GM23338 (cell line): Measurements from ENCODE around the gene ZNF628. TPM values are rescaled to one million over a fixed set of nuclear protein-coding genes. Genes with fewer than 3 reads are reported as not detected.

ENCODE experiments used
- ATAC-seq: fragments of 200-7000 bp; cut with Tn5 transposase; 3 replicates; pipeline ENCODE4 v1.9.1; 2020
- DNase-seq: peaks from one replicate; pipeline ENCODE4 v3.0.0-alpha.2; 2015; ENCODE audit warnings: low spot score
- H2AFZ ChIP-seq: fragments of 200-600 bp; sonication (generic); 2 replicates; pipeline ENCODE4 v1.8.0; 2016; ENCODE audit warnings: antibody characterized with exemption, mild to moderate bottlenecking, moderate library complexity
- H3F3A ChIP-seq: fragments of 200-600 bp; sonication (generic); replicated peaks from 2 replicates; pipeline ENCODE4 v1.8.0; 2017; ENCODE audit warnings: antibody characterized with exemption, mixed run types, low read depth
- H3K27ac ChIP-seq: fragments of 200-600 bp; sonication (generic); 2 replicates; pipeline ENCODE4 v1.6.1; 2016; ENCODE audit warnings: low read depth
- H3K27me3 ChIP-seq: fragments of 200-600 bp; sonication (generic); 2 replicates; pipeline ENCODE4 v1.8.0; 2016; ENCODE audit warnings: mild to moderate bottlenecking, mixed run types, moderate library complexity; ENCODE audit not compliant: insufficient read depth
- H3K36me3 ChIP-seq: fragments of 200-600 bp; sonication (generic); 2 replicates; pipeline ENCODE4 v1.8.0; 2016; ENCODE audit warnings: mild to moderate bottlenecking; ENCODE audit not compliant: insufficient read depth
- H3K4me1 ChIP-seq: fragments of 200-600 bp; sonication (generic); 2 replicates; pipeline ENCODE4 v1.8.0; 2016; ENCODE audit warnings: mild to moderate bottlenecking, moderate library complexity; ENCODE audit not compliant: insufficient read depth
- H3K4me2 ChIP-seq: fragments of 200-600 bp; sonication (generic); 2 replicates; pipeline ENCODE4 v1.7.1; 2017; ENCODE audit warnings: mixed run types
- H3K4me3 ChIP-seq: fragments of 200-600 bp; sonication (generic); 2 replicates; pipeline ENCODE4 v1.6.1; 2016; ENCODE audit warnings: mixed run types
- H3K79me2 ChIP-seq: fragments of 200-600 bp; sonication (generic); replicated peaks from 2 replicates; pipeline ENCODE4 v1.8.0; 2017; ENCODE audit warnings: mild to moderate bottlenecking; ENCODE audit not compliant: insufficient read depth
- H3K9me2 ChIP-seq: fragments of 200-600 bp; sonication (generic); 2 replicates; pipeline ENCODE4 v1.8.0; 2017; ENCODE audit not compliant: insufficient read depth
- H4K20me1 ChIP-seq: fragments of 200-600 bp; sonication (generic); replicated peaks from 2 replicates; pipeline ENCODE4 v1.8.0; 2017; ENCODE audit warnings: mild to moderate bottlenecking; ENCODE audit not compliant: insufficient read depth
- H3K27ac Mint-ChIP-seq: 2 replicates; pipeline ENCODE4 v1.8.0; 2020; ENCODE audit warnings: inconsistent platforms, mild to moderate bottlenecking, moderate library complexity, mixed read lengths
- H3K27me3 Mint-ChIP-seq: 3 replicates; pipeline ENCODE4 v1.8.0; 2022; ENCODE audit warnings: low read depth, mild to moderate bottlenecking, moderate library complexity, mixed read lengths, inconsistent platforms; ENCODE audit not compliant: insufficient read depth, poor library complexity
- H3K36me3 Mint-ChIP-seq: 3 replicates; pipeline ENCODE4 v1.8.0; 2021; ENCODE audit warnings: low read depth, mild to moderate bottlenecking, inconsistent platforms, moderate library complexity, mixed read lengths
- H3K4me1 Mint-ChIP-seq: 3 replicates; pipeline ENCODE4 v1.8.0; 2020; ENCODE audit warnings: mild to moderate bottlenecking, inconsistent platforms, mixed read lengths
- H3K4me3 Mint-ChIP-seq: 3 replicates; pipeline ENCODE4 v1.8.0; 2021; ENCODE audit warnings: moderate library complexity, mild to moderate bottlenecking, inconsistent platforms, mixed read lengths
- H3K9me3 Mint-ChIP-seq: 3 replicates; pipeline ENCODE4 v1.8.0; 2020; ENCODE audit warnings: moderate library complexity, mild to moderate bottlenecking, inconsistent platforms, mixed read lengths
- CREB1 ChIP-seq: fragments of 250-450 bp; sonication (Bioruptor Pico); IDR thresholded peaks from 2 replicates; pipeline ENCODE4 v1.5.0; 2020; ENCODE audit warnings: low read depth, mild to moderate bottlenecking, moderate library complexity
- EZH2 ChIP-seq: fragments of 200-600 bp; sonication (generic); IDR thresholded peaks from one replicate; pipeline ENCODE4 v1.8.0; 2017; ENCODE audit warnings: antibody characterized with exemption, mild to moderate bottlenecking, low read depth; ENCODE audit not compliant: unreplicated experiment
- EZH2phosphoT487 ChIP-seq: fragments of 200-600 bp; sonication (generic); IDR thresholded peaks from one replicate; pipeline ENCODE4 v1.8.1; 2018; ENCODE audit warnings: antibody characterized with exemption; ENCODE audit not compliant: unreplicated experiment
- JUNB ChIP-seq: IDR thresholded peaks from one replicate; pipeline ENCODE4 v1.6.1; 2016; ENCODE audit warnings: antibody characterized with exemption; ENCODE audit not compliant: unreplicated experiment
- NANOG ChIP-seq: IDR thresholded peaks from 2 replicates; pipeline ENCODE4 v1.6.1; 2016; ENCODE audit warnings: antibody characterized with exemption, borderline replicate concordance
- POLR2AphosphoS5 ChIP-seq: IDR thresholded peaks from 2 replicates; pipeline ENCODE4 v1.6.1; 2016; ENCODE audit warnings: antibody characterized with exemption, low read depth
- STAT1 ChIP-seq: IDR thresholded peaks from one replicate; pipeline ENCODE4 v1.6.1; 2016; ENCODE audit warnings: antibody characterized with exemption; ENCODE audit not compliant: unreplicated experiment
- ZNF114 ChIP-seq: fragments of 250-450 bp; sonication (Bioruptor Pico); IDR thresholded peaks from 2 replicates; pipeline ENCODE4 v1.5.0; 2020; ENCODE audit warnings: mild to moderate bottlenecking, moderate library complexity
- ZNF331 ChIP-seq: fragments of 250-450 bp; sonication (Bioruptor Pico); IDR thresholded peaks from 2 replicates; pipeline ENCODE4 v1.5.0; 2020; ENCODE audit warnings: low read depth, mild to moderate bottlenecking, moderate library complexity
- polyA plus RNA-seq: library from polyadenylated mRNA; unstranded; fragments of >200 nt; fragmentation: Nextera tagmentation; extraction: Ambion mirVana; gene quantifications from 2 replicates; pipeline ENCODE4 v1.2.1, GENCODE V29; 2016
- total RNA-seq: library from RNA; depleted of rRNA; stranded (reverse); fragments of >200 nt; shearing (Covaris generic); gene quantifications from 2 replicates; pipeline ENCODE4 v1.2.3, GENCODE V29; 2014
- TF ChIP-seq, protein P1 (sequence below): IDR thresholded peaks from 2 replicates; pipeline ENCODE4 v1.6.1; 2016; ENCODE audit warnings: antibody characterized with exemption

ZNF628 gene
- total and polyA plus RNA-seq, 2 experiments from 2014 or later: 4.9 to 10.7 TPM

DNA sequence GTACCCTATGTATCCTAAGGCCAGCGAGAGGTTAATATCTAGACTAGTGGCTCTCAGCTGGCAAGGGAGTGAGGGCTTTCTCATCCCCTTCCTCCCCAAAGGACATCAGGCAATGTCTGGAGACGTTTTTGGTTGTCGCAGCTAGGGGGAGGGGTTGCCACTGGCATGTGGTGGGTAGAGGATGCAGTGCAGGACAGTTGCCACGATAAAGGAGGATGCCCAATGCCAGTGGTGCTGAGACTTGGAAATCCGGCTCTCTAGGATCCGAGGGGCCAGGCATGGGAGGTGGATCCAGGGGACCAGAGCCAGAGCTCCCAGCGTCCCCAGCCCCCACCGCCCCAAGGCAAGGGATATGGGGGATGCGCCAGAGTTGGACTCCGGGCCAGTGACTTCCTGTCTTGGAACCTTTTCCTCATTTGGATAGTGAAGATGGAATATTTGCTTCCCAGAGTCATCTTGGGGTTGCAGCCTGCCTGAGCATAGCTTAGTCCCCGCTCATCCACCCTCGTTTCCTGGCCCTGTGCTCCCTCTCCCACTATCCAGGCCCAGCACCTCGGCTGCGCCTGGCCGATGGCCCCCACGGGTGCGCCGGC is 16.7 kb downstream of the ZNF628 start:
- no peak overlapping the region for H3K27ac Mint-ChIP-seq
- H4K20me1 ChIP-seq: no peaks in the 10 kb centered on the region
- ATAC-seq: no peak
- H3K79me2 ChIP-seq: no peaks in the 10 kb centered on the region
- no peak overlapping the region for H3K4me3 ChIP-seq
- peaks cover 9% of the 10 kb centered on the region; the same call in 1 of the 2 replicates for H3K4me1 ChIP-seq
- H3K4me1 Mint-ChIP-seq: peaks cover 21% of the 10 kb centered on the region
- H2AFZ ChIP-seq: no peak overlapping the region; the same call in 1 of the 2 replicates
- no peak for TF ChIP-seq JUNB
- TF ChIP-seq, protein P1, sequence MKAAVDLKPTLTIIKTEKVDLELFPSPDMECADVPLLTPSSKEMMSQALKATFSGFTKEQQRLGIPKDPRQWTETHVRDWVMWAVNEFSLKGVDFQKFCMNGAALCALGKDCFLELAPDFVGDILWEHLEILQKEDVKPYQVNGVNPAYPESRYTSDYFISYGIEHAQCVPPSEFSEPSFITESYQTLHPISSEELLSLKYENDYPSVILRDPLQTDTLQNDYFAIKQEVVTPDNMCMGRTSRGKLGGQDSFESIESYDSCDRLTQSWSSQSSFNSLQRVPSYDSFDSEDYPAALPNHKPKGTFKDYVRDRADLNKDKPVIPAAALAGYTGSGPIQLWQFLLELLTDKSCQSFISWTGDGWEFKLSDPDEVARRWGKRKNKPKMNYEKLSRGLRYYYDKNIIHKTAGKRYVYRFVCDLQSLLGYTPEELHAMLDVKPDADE: no peak
- H3F3A ChIP-seq: no peaks in the 10 kb centered on the region
- DNase-seq: no peak
- H3K27ac ChIP-seq: no peak overlapping the region
- no peak overlapping the region for H3K4me3 Mint-ChIP-seq
- no peaks in the 10 kb centered on the region for H3K36me3 Mint-ChIP-seq
- H3K27me3 ChIP-seq: no peaks in the 10 kb centered on the region
- H3K9me3 Mint-ChIP-seq: no peaks in the 10 kb centered on the region; the same call in 1 of the 3 replicates
- peaks cover 7% of the 10 kb centered on the region for H3K27me3 Mint-ChIP-seq
- H3K36me3 ChIP-seq: no peaks in the 10 kb centered on the region
- H3K9me2 ChIP-seq: no peaks in the 10 kb centered on the region
- no peak overlapping the region for H3K4me2 ChIP-seq

DNA sequence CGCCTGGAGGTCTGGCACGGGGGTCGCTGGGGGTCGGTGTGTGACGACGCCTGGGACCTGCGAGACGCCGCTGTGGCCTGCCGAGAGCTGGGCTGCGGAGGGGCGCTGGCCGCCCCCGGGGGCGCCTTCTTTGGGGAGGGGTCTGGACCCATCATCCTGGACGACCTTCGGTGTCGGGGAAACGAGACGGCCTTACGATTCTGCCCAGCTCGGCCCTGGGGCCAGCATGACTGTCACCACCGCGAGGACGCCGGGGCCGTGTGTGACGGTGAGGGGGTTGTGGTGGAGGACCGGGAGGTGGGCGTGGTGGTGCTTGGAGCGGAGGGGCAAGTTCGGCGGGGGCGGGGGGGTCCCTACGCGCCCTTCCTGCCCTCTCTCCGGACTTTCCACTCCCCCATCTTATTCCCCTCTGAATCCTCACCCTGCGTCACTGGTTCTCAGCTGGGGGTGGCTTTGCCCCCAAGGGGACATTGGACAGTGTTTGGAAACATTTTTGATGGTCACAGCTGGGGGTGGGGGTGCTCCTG is 17.3 kb downstream of the ZNF628 start:
- no peak for TF ChIP-seq JUNB
- TF ChIP-seq, protein P1: no peak
- Mint-ChIP-seq H3K27me3 (peaks cover 2% of the 10 kb centered on the region), H3K4me1 (peaks cover 18% of the 10 kb centered on the region), H3K27ac (no peak overlapping the region), H3K36me3 (no peaks in the 10 kb centered on the region), H3K4me3 (no peak overlapping the region), H3K9me3 (no peaks in the 10 kb centered on the region; the same call in 2 of the 3 replicates)
- Histone ChIP-seq H3K27ac (no peak overlapping the region), H3K79me2 (no peaks in the 10 kb centered on the region), H3K9me2 (no peaks in the 10 kb centered on the region), H3K36me3 (no peaks in the 10 kb centered on the region), H3K4me2 (no peak overlapping the region), H2AFZ (no peak overlapping the region; the same call in 1 of the 2 replicates), H4K20me1 (no peaks in the 10 kb centered on the region), H3K27me3 (no peaks in the 10 kb centered on the region), H3K4me1 (peaks cover 9% of the 10 kb centered on the region; the same call in 1 of the 2 replicates), H3K4me3 (no peak overlapping the region), H3F3A (no peaks in the 10 kb centered on the region)
- DNase-seq (no peak), ATAC-seq (no peak)

DNA sequence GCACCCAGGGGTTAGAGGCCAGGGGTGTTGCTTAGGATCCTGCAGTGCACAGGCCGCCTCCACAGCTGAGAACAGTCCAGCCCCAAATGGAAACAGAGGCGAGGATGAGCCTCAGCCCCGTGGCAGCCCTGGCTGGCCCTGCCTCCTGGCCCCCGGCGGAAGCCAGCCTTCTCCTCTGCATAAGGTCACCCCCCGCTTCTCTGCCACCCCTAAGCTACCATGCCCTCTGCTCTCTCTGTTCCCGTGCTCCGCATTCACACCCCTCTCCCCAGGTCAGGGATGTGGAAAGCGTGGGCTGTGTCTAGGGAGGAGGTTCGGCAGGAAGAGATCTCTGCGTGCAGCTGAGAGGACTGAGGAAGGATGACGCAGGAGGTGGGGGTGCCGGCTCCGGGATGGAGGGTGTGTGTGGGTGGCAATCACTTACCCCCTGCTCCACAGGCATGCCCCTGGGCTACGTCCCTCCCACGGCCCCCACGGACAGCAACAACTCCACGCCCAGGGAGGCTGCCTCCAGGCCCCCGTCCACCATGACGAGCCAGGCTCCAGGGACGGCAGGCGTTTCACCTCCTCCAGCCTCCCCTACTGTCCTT is 17.9 kb downstream of the ZNF628 start:
- no peak for DNase-seq
- no peaks in the 10 kb centered on the region; the same call in 2 of the 3 replicates for H3K36me3 Mint-ChIP-seq
- no peak for ATAC-seq
- peaks cover 2% of the 10 kb centered on the region for H3K27me3 Mint-ChIP-seq
- no peaks in the 10 kb centered on the region for H3K36me3 ChIP-seq
- H3K27ac Mint-ChIP-seq: no peak overlapping the region
- no peak overlapping the region for H2AFZ ChIP-seq
- no peak overlapping the region for H3K4me2 ChIP-seq
- no peaks in the 10 kb centered on the region for H3F3A ChIP-seq
- peaks cover 18% of the 10 kb centered on the region for H3K4me1 Mint-ChIP-seq
- H3K9me2 ChIP-seq: no peaks in the 10 kb centered on the region
- H3K27ac ChIP-seq: no peak overlapping the region
- no peaks in the 10 kb centered on the region; the same call in 2 of the 3 replicates for H3K9me3 Mint-ChIP-seq
- H3K4me3 ChIP-seq: no peak overlapping the region
- H4K20me1 ChIP-seq: no peaks in the 10 kb centered on the region
- H3K27me3 ChIP-seq: no peaks in the 10 kb centered on the region
- no peak overlapping the region for H3K4me3 Mint-ChIP-seq
- peaks cover 9% of the 10 kb centered on the region; the same call in 1 of the 2 replicates for H3K4me1 ChIP-seq
- H3K79me2 ChIP-seq: no peaks in the 10 kb centered on the region
- TF ChIP-seq POLR2AphosphoS5 (no peak), STAT1 (no peak), ZNF114 (CRISPR knock-in tag) (no peak), EZH2phosphoT487 (no peak), ZNF331 (CRISPR knock-in tag) (no peak), CREB1 (CRISPR knock-in tag) (no peak), EZH2 (no peak), NANOG (no peak), JUNB (no peak)
- TF ChIP-seq, protein P1: no peak
